H1 (cell line): Measurements from ENCODE around the gene CCDC33. TPM values are rescaled to one million over a fixed set of nuclear protein-coding genes. Genes with fewer than 3 reads are reported as not detected.

Experiments
- CTCF ChIA-PET: fragments of 300-600 bp; sonication (Branson Sonifier 250); formaldehyde crosslinking; loops from one replicate; lab custom pipeline; 2021; ENCODE audit not compliant: partially characterized antibody; lab: Charles Lee
- POLR2A ChIA-PET: fragments of 300-600 bp; sonication (Branson Sonifier 250); formaldehyde crosslinking; loops from one replicate; lab custom pipeline; 2021; ENCODE audit warnings: inconsistent platforms; ENCODE audit not compliant: partially characterized antibody; lab: Charles Lee
- DNase-seq, 2 experiments: peaks; one replicate each; pipeline versions ENCODE4 v3.0.0 to v3.0.0-alpha.2; 2010 to 2022; ENCODE audit warnings: low spot score in 2 of 2, low read depth in 1 of 2, mixed read lengths in 1 of 2
- FAIRE-seq: peaks from 2 replicates; lab custom pipeline; 2011; peaks lifted over from hg19 to GRCh38; lab: Jason Lieb, UNC
- H2AFZ ChIP-seq: 2 replicates; pipeline ENCODE4 v1.8.1; 2012; ENCODE audit warnings: low read length, inconsistent platforms
- H2AK5ac ChIP-seq: 2 replicates; pipeline ENCODE4 v1.6.1; 2013; ENCODE audit warnings: low read depth, low read length
- H2BK120ac ChIP-seq: replicated peaks from 2 replicates; pipeline ENCODE3; 2013; ENCODE audit warnings: low read depth, low read length, inconsistent platforms
- H2BK12ac ChIP-seq: 2 replicates; pipeline ENCODE4 v1.6.1; 2013; ENCODE audit warnings: low read depth, low read length
- H2BK15ac ChIP-seq: 2 replicates; pipeline ENCODE4 v1.6.1; 2013; ENCODE audit warnings: low read length
- H2BK20ac ChIP-seq: 2 replicates; pipeline ENCODE4 v1.6.1; 2013; ENCODE audit warnings: low read length
- H2BK5ac ChIP-seq: 2 replicates; pipeline ENCODE4 v1.6.1; 2013; ENCODE audit warnings: low read depth, low read length
- H3K14ac ChIP-seq: 2 replicates; pipeline ENCODE4 v1.6.1; 2013; ENCODE audit warnings: inconsistent platforms; ENCODE audit not compliant: insufficient read length
- H3K18ac ChIP-seq: 2 replicates; pipeline ENCODE4 v1.6.1; 2013; ENCODE audit warnings: low read length; ENCODE audit errors: extremely low read depth
- H3K23ac ChIP-seq: 2 replicates; pipeline ENCODE4 v1.6.1; 2013; ENCODE audit warnings: inconsistent platforms; ENCODE audit not compliant: insufficient read length
- H3K23me2 ChIP-seq: 2 replicates; pipeline ENCODE4 v1.6.1; 2013; ENCODE audit warnings: low read depth, low read length
- H3K27ac ChIP-seq: 2 replicates; pipeline ENCODE4 v1.6.1; 2011; ENCODE audit warnings: low read depth, low read length, inconsistent platforms
- H3K27me3 ChIP-seq, 4 experiments: replicated peaks in 1 of 4; 1 replicate in 1 of 4; 2 replicates in 3 of 4; pipeline versions ENCODE4 v1.6.1 to v1.8.1; 2011 to 2013; ENCODE audit warnings: low read length in 3 of 4, mild to moderate bottlenecking in 3 of 4, inconsistent platforms in 2 of 4, mixed read lengths in 2 of 4, moderate library complexity in 1 of 4; ENCODE audit not compliant: control insufficient read depth in 3 of 4, insufficient read depth in 3 of 4; ENCODE audit errors: extremely low read depth in 1 of 4
- H3K36me3 ChIP-seq, 4 experiments: 2 replicates each; pipeline versions ENCODE4 v1.6.1 to v1.8.1; 2011 to 2013; ENCODE audit warnings: mild to moderate bottlenecking in 4 of 4, low read length in 3 of 4, moderate library complexity in 2 of 4, control low read depth in 1 of 4, inconsistent platforms in 1 of 4; ENCODE audit not compliant: insufficient read depth in 4 of 4, control insufficient read depth in 2 of 4
- H3K4ac ChIP-seq: replicated peaks from 2 replicates; pipeline ENCODE3; 2013; ENCODE audit warnings: low read length, low read depth, mixed read lengths, inconsistent platforms; ENCODE audit not compliant: insufficient read length
- H3K4me1 ChIP-seq, 4 experiments: replicated peaks in 1 of 4; 1 replicate in 1 of 4; 2 replicates in 3 of 4; pipeline versions ENCODE4 v1.6.1 to v1.8.1; 2011 to 2013; ENCODE audit warnings: low read length in 3 of 4, inconsistent platforms in 2 of 4, mixed read lengths in 1 of 4; ENCODE audit not compliant: insufficient read depth in 4 of 4, control insufficient read depth in 3 of 4
- H3K4me2 ChIP-seq, 2 experiments: 2 replicates each; pipeline versions ENCODE4 v1.6.1 to v1.8.1; 2011 to 2013; ENCODE audit warnings: low read depth in 2 of 2, low read length in 2 of 2, control low read depth in 1 of 2, inconsistent platforms in 1 of 2, mild to moderate bottlenecking in 1 of 2; ENCODE audit not compliant: insufficient read depth in 1 of 2
- H3K4me3 ChIP-seq, 4 experiments: fragments of 200-600, 300-600 bp in 1 of 4; sonication (generic), shearing (Covaris generic), sonication (Bioruptor Twin) in 1 of 4; 2 replicates each; pipeline versions ENCODE4 v1.5.1 to v1.8.1; 2011 to 2016; ENCODE audit warnings: low read length in 4 of 4, low read depth in 3 of 4, control low read depth in 2 of 4, inconsistent platforms in 2 of 4, mild to moderate bottlenecking in 2 of 4, mixed read lengths in 1 of 4, moderate library complexity in 1 of 4; ENCODE audit not compliant: insufficient read depth in 2 of 4; ENCODE audit errors: extremely low read depth in 1 of 4
- H3K56ac ChIP-seq: replicated peaks from 2 replicates; pipeline ENCODE3; 2013; ENCODE audit warnings: low read depth, mild to moderate bottlenecking, mixed read lengths, low read length, inconsistent platforms; ENCODE audit not compliant: insufficient read length
- H3K79me1 ChIP-seq: 2 replicates; pipeline ENCODE4 v1.6.1; 2013; ENCODE audit warnings: low read depth, low read length, control low read depth
- H3K79me2 ChIP-seq, 2 experiments: 2 replicates each; pipeline versions ENCODE4 v1.6.1 to v1.8.1; 2012 to 2013; ENCODE audit warnings: low read length in 2 of 2, mild to moderate bottlenecking in 2 of 2, inconsistent platforms in 1 of 2; ENCODE audit not compliant: insufficient read depth in 2 of 2, control insufficient read depth in 1 of 2
- H3K9ac ChIP-seq, 4 experiments: replicated peaks in 1 of 4; 1 replicate in 1 of 4; 2 replicates in 3 of 4; pipeline versions ENCODE4 v1.6.1 to v1.8.1; 2011 to 2013; ENCODE audit warnings: low read depth in 3 of 4, low read length in 3 of 4, control low read depth in 2 of 4, mild to moderate bottlenecking in 2 of 4, moderate library complexity in 2 of 4, inconsistent platforms in 1 of 4; ENCODE audit errors: extremely low read depth in 1 of 4
- H3K9me3 ChIP-seq, 2 experiments: 2 replicates each; pipeline versions ENCODE4 v1.6.1 to v1.8.1; 2012 to 2013; ENCODE audit warnings: mild to moderate bottlenecking in 2 of 2, moderate library complexity in 2 of 2, control low read depth in 1 of 2, inconsistent platforms in 1 of 2, low read depth in 1 of 2, low read length in 1 of 2, mixed read lengths in 1 of 2; ENCODE audit not compliant: insufficient read depth in 2 of 2
- H4K20me1 ChIP-seq, 2 experiments: replicated peaks in 1 of 2; 2 replicates each; pipeline versions ENCODE3 to v1.8.1; 2011 to 2013; ENCODE audit warnings: inconsistent platforms in 2 of 2, low read length in 2 of 2, mild to moderate bottlenecking in 1 of 2; ENCODE audit not compliant: insufficient read depth in 2 of 2, control insufficient read depth in 1 of 2
- H4K5ac ChIP-seq: 2 replicates; pipeline ENCODE4 v1.6.1; 2013; ENCODE audit warnings: low read length, low read depth, mixed read lengths, inconsistent platforms; ENCODE audit not compliant: insufficient read length
- H4K8ac ChIP-seq: 2 replicates; pipeline ENCODE4 v1.8.0; 2013; ENCODE audit warnings: mild to moderate bottlenecking, moderate library complexity, low read length, inconsistent platforms; ENCODE audit not compliant: insufficient read depth; ENCODE audit errors: extremely low read depth
- H4K91ac ChIP-seq: replicated peaks from 2 replicates; pipeline ENCODE3; 2013; ENCODE audit warnings: low read length, mixed read lengths, inconsistent platforms; ENCODE audit not compliant: insufficient read length
- KDM5A ChIP-seq: fragments of 200-600 bp; IDR thresholded peaks from 2 replicates; pipeline ENCODE4 v1.7.1; 2012; ENCODE audit warnings: mild to moderate bottlenecking, low read length, inconsistent platforms, mixed read lengths
- MAX ChIP-seq: IDR thresholded peaks from 2 replicates; pipeline ENCODE4 v1.6.1; 2012; ENCODE audit warnings: inconsistent platforms
- NANOG ChIP-seq: IDR thresholded peaks from 2 replicates; pipeline ENCODE4 v1.6.1; 2011; ENCODE audit warnings: low read length, low read depth, mild to moderate bottlenecking, inconsistent platforms; ENCODE audit not compliant: insufficient read depth, poor library complexity, severe bottlenecking
- POLR2AphosphoS5 ChIP-seq: IDR thresholded peaks from 2 replicates; pipeline ENCODE4 v1.6.1; 2011; ENCODE audit warnings: low read depth, low read length
- RFX5 ChIP-seq: IDR thresholded peaks from 2 replicates; pipeline ENCODE4 v1.6.1; 2011; ENCODE audit warnings: low read depth, low read length, improper control_type of control experiment, borderline replicate concordance
- SP1 ChIP-seq: IDR thresholded peaks from 2 replicates; pipeline ENCODE4 v1.6.1; 2011; ENCODE audit warnings: low read depth, low read length
- WGBS, 2 experiments: shearing (Covaris generic) in 1 of 2; methylation state at CpG; one replicate each; pipeline versions ENCODE4 v1.1.6 to v1.1.7; 2013 to 2015; ENCODE audit warnings: low lambda C conversion rate in 2 of 2, mixed read lengths in 2 of 2, inconsistent platforms in 1 of 2, low coverage in 1 of 2, missing lambda C conversion rate in 1 of 2; ENCODE audit not compliant: insufficient replicate concordance in 2 of 2, insufficient coverage in 1 of 2, insufficient read length in 1 of 2; ENCODE audit errors: extremely low coverage in 1 of 2, missing lambda C conversion rate in 1 of 2; 5-methylcytosine and 5-hydroxymethylcytosine counted together
- polyA plus RNA-seq, 7 experiments: library from polyadenylated mRNA; depleted of rRNA in 3 of 7; stranded (reverse) in 5 of 7; unstranded in 2 of 7; fragments of >200 nt in 5 of 7; fragments of 200-250 nt in 2 of 7; gene quantifications; 1 replicate in 5 of 7; 2 replicates in 1 of 7; 4 replicates in 1 of 7; pipeline versions ENCODE4 v1.2.1 to v1.2.3, GENCODE V29; 2011 to 2013; ENCODE audit warnings: missing spikeins in 2 of 7, mixed read lengths in 2 of 7
- total RNA-seq: library from RNA; stranded (reverse); fragmentation: NEBNext Ultra II Directional; extraction: Animal tissue kit (Norgen Biotek cat#: 25700); gene quantifications from 2 replicates; pipeline ENCODE4 v1.2.1, GENCODE V29; 2021

Gene CCDC33
- total and polyA plus RNA-seq, 2 of the 8 experiments (the other 6 are each of a cell fraction or from before 2014, with no cell fraction given) = 2.0 to 2.7 TPM

GRCh38 chr15:74191798-74192197, 44.3 kb upstream of the CCDC33 start:
- Histone ChIP-seq H3K79me1 (no peaks in the 10 kb centered on the region), H2AFZ (no peak overlapping the region), H2BK5ac (no peak overlapping the region), H3K14ac (no peak overlapping the region), H4K20me1 (no peaks in the 10 kb centered on the region), H3K36me3 (no peaks in the 10 kb centered on the region), H3K4me3 (no peak overlapping the region), H3K23ac (no peak overlapping the region), H3K56ac (no peak overlapping the region), H3K27me3 (no peaks in the 10 kb centered on the region), H3K9me3 (no peaks in the 10 kb centered on the region), H4K91ac (peak overlapping the region; percentile 35), H4K8ac (no peak overlapping the region), H4K5ac (no peak overlapping the region), H3K23me2 (0 out of 2 replicates have a peak, but pooled peaks cover 2% of the 10 kb centered on the region), H3K4ac (no peak overlapping the region), H3K4me1 (no peaks in the 10 kb centered on the region; a peak in 2 of 7 replicates), H2BK15ac (peak overlapping the region; percentile 88; the same call in 1 of the 2 replicates), H3K4me2 (no peak overlapping the region), H2BK120ac (no peak overlapping the region), H3K27ac (no peak overlapping the region), H2AK5ac (no peak overlapping the region), H2BK12ac (0 out of 2 replicates have a peak overlapping the region, but pooled peaks have one; percentile 27), H3K9ac (no peak overlapping the region), H2BK20ac (no peak overlapping the region), H3K79me2 (no peaks in the 10 kb centered on the region), H3K18ac (no peak overlapping the region)
- DNase-seq (no peak), FAIRE-seq (no peak)
- CTCF ChIA-PET = interaction anchor here (1.2 to 3.0 kb wide), 6 partner anchors 11 to 131 kb away, joined by 3 to 11 read pairs (median 8); partner anchors contain the start of gene STRA6
- POLR2A ChIA-PET = interaction anchor here (1.4 to 10.3 kb wide), 4 partner anchors 9 to 18 kb away, joined by 4 to 76 read pairs (median 8); partner anchors contain the start of genes ISLR and STRA6
- 86% methylated on average over 3 of the region's 3 CpGs; no CpG with 5 or more reads in 1 of the 2 experiments for WGBS, 2 experiments
- no peak for TF ChIP-seq SP1
- TF ChIP-seq NANOG = no peak
- no peak for TF ChIP-seq POLR2AphosphoS5
- TF ChIP-seq MAX = no peak
- TF ChIP-seq KDM5A = no peak
- TF ChIP-seq RFX5 = peak; percentile 66
